B cell (primary cell): ENCODE data around the gene CDK11A.
"Not testable (repeated sequence)": the region's sequence is repeated elsewhere in the genome, so short reads cannot be mapped to it uniquely, and the experiment has no call there.

Source experiments
- CTCF ChIP-seq: fragments of 200-600 bp; IDR thresholded peaks from one replicate; pipeline ENCODE4 v1.8.0; 2022; ENCODE audit warnings: antibody characterized with exemption, mild to moderate bottlenecking
- EZH2 ChIP-seq: IDR thresholded peaks from 2 replicates; pipeline ENCODE4 v1.6.1; 2012; ENCODE audit warnings: borderline replicate concordance, low read depth, mild to moderate bottlenecking, moderate library complexity, low read length; ENCODE audit not compliant: insufficient read depth, poor library complexity, severe bottlenecking

GRCh38 chr1:1704284-1704957 lies 19.7 kb downstream of the CDK11A start:
- not testable (repeated sequence) for TF ChIP-seq CTCF, EZH2
